GM10248 (cell line): Measurements from ENCODE around the gene SDK1.

Source experiments
- CTCF ChIA-PET: fragments of 300-600 bp; sonication (Branson Sonifier 250); formaldehyde crosslinking; extraction: SDS; loops from one replicate; lab custom pipeline; 2021; ENCODE audit warnings: antibody characterized with exemption; lab: Yijun Ruan, JAX
- POLR2A ChIA-PET: fragments of 350-650 bp; sonication (Branson Sonifier 250); formaldehyde crosslinking; extraction: SDS; loops from one replicate; lab custom pipeline; 2020; ENCODE audit warnings: antibody characterized with exemption; lab: Yijun Ruan, JAX
- DNase-seq: peaks from one replicate; pipeline ENCODE4 v3.0.0; 2012; ENCODE audit errors: extremely low spot score
- TF ChIP-seq, protein P1 (sequence below): IDR thresholded peaks from 2 replicates; pipeline ENCODE4 v1.5.1; 2012; ENCODE audit warnings: mild to moderate bottlenecking, low read depth; ENCODE audit errors: extremely low read depth, missing control alignments, control extremely low read depth

SDK1 gene

DNA sequence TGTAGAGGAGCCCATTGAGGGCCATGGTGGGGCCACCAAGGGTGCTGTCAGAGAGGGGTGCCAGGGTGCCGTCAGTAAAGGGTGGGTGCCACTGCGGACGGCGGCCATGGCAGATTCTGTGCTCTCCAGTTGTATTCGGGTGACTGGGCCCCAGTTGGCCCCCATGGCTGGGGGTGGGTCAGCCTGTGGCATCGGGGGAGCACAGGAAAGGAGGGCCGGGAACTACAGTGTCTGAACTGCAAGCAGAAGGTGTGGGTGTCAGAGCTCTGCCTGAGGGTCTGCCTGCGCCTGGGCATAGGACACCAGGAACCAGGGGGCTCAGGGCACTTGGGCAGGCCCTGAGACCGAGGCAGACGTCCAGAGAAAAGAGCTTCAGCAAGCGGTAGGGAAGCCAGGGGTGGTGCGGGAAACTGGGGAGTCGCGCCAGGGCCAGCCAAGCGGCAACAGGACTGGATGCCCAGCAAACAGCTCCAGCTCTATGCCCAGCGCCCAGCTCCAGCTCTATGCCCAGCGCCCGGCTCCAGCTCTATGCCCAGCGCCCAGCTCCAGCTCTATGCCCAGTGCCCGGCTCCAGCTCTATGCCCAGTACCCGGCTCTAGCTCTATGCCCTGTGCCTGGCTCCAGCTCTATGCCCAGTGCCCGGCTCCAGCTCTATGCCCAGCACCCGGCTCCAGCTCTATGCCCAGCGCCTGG lies 878.8 kb downstream of the SDK1 start:
- ChIA-PET CTCF (no interaction called here), POLR2A (no interaction called here)
- TF ChIP-seq, protein P1, sequence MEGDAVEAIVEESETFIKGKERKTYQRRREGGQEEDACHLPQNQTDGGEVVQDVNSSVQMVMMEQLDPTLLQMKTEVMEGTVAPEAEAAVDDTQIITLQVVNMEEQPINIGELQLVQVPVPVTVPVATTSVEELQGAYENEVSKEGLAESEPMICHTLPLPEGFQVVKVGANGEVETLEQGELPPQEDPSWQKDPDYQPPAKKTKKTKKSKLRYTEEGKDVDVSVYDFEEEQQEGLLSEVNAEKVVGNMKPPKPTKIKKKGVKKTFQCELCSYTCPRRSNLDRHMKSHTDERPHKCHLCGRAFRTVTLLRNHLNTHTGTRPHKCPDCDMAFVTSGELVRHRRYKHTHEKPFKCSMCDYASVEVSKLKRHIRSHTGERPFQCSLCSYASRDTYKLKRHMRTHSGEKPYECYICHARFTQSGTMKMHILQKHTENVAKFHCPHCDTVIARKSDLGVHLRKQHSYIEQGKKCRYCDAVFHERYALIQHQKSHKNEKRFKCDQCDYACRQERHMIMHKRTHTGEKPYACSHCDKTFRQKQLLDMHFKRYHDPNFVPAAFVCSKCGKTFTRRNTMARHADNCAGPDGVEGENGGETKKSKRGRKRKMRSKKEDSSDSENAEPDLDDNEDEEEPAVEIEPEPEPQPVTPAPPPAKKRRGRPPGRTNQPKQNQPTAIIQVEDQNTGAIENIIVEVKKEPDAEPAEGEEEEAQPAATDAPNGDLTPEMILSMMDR = no peak
- no peak for DNase-seq

GRCh38 chr7:4181446-4181845 lies 880.4 kb downstream of the SDK1 start:
- TF ChIP-seq, protein P1 = no peak
- ChIA-PET CTCF (no interaction called here), POLR2A (no interaction called here)
- DNase-seq = no peak

GRCh38 chr7:4182605-4183300 lies 881.7 kb downstream of the SDK1 start:
- CTCF ChIA-PET = no interaction called here
- POLR2A ChIA-PET = no interaction called here
- DNase-seq = no peak
- TF ChIP-seq, protein P1 = no peak

DNA sequence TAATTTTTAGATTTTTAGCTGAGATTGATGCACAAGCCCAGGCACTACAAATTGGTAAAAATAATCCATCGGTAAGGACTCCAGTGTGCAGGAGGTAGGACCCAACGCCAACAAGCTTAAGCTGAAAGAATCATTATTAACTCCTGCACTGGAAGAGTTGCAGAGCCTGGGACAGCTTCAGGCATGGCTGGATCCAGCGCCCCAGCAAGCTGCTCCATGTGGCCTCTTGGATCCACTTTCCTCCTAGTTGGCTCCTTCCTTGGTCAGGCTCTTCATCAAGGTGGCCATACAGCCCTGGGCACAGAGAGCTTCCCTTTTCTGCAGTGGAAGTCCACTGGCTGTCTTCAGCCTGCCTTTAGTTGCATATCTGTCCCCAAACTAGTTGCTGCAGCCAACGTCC lies 883.6 kb downstream of the SDK1 start:
- CTCF ChIA-PET = no interaction called here
- DNase-seq = no peak
- POLR2A ChIA-PET = no interaction called here
- TF ChIP-seq, protein P1 = no peak

- no peak for DNase-seq
- POLR2A ChIA-PET = no interaction called here
- CTCF ChIA-PET = no interaction called here
These were observed 884.1 kb downstream of the SDK1 start for GRCh38 chr7:4185136-4185535.

GRCh38 chr7:4185721-4186512 lies 884.9 kb downstream of the SDK1 start:
- TF ChIP-seq, protein P1 = no peak
- no peak for DNase-seq
- POLR2A ChIA-PET = no interaction called here
- CTCF ChIA-PET = no interaction called here

More at GRCh38 chr7:4185136-4185535, 884.1 kb downstream of the SDK1 start:
- TF ChIP-seq, protein P1 = no peak
